ENCODE data around the gene CDKN2AIP. TPM values are rescaled to one million over a fixed set of nuclear protein-coding genes. Genes with fewer than 3 reads are reported as not detected.

The CDKN2AIP gene
- total and polyA plus RNA-seq, 10 of the 15 experiments (the other 5 are each of a cell fraction or from before 2014, with no cell fraction given): 6.0 to 22.7 (median 15.9) TPM

DNA sequence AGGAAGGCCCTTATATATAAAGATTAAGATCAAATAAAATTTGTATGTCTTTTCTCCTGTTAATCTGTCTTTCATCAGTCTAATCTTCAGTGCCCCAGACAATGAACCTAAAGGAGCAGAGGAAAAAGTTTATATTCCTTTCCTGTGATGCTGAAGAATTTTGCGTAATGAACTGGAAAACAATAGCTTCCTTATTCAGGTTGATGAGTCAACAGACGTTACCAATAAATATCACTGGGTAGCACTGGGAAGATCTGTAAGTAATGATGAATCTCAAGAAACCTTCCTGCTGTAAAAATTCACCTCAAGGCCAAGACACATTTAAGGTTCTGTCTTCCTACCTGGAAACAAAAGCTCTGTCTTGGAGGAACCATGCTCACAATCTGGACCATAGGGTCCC, 25.5 kb downstream of the CDKN2AIP start:
- no peak overlapping the region for H3K4me3 ChIP-seq
- no peak overlapping the region for H3K9ac ChIP-seq (ENCODE audit: control insufficient read depth, insufficient read depth, low read length)
- H3K4me2 ChIP-seq (ENCODE audit: control insufficient read depth, insufficient read depth): no peak overlapping the region
- 100% methylated on average over 2 of the region's 2 CpGs for WGBS (ENCODE audit: insufficient coverage, insufficient replicate concordance, low lambda C conversion rate, missing lambda C conversion rate)
- H4K20me1 ChIP-seq (ENCODE audit: control insufficient read depth, insufficient read depth): no peaks in the 10 kb centered on the region
- no peak overlapping the region for H3K27ac ChIP-seq (ENCODE audit: control insufficient read depth, insufficient read depth)
- no peaks in the 10 kb centered on the region; the same call in 2 of the 3 replicates for H3K9me3 ChIP-seq (replicated peaks; ENCODE audit: control insufficient read depth, insufficient read depth, low read length)
- FAIRE-seq (no peak), DNase-seq (ENCODE audit: low read depth, low spot score) (no peak), ATAC-seq (no peak)
- no peaks in the 10 kb centered on the region for H3K36me3 ChIP-seq (ENCODE audit: control insufficient read depth in 2 of 2, insufficient read depth in 2 of 2, low read length in 1 of 2)
- no peak overlapping the region for H2AFZ ChIP-seq (ENCODE audit: control insufficient read depth, low read depth, low read length)
- TF ChIP-seq NFYB (IDR thresholded peaks at IDR 0.05; ENCODE audit: insufficient read depth, low read depth, low read length) (no peak), ZNF622 (IDR thresholded peaks at IDR 0.05) (no peak), GATAD2B (conservative IDR thresholded peaks at IDR 0.05; ENCODE audit: low read depth) (no peak), CHD4 (IDR thresholded peaks at IDR 0.05) (no peak)
- SMC1A ChIA-PET (ENCODE audit: uncharacterized antibody, unreplicated experiment): interaction anchor here (0.6 kb wide), 1 partner anchor 699 kb away, joined by 3 read pairs; no protein-coding TSS in a partner anchor
- CTCF ChIA-PET: interaction anchor here (0.7 to 1.6 kb wide), 7 partner anchors 8 to 321 kb away, joined by 3 to 6 read pairs (median 3); no protein-coding TSS in a partner anchor
- H3K79me2 ChIP-seq (ENCODE audit: control insufficient read depth, insufficient read depth, low read length): no peaks in the 10 kb centered on the region
- no peaks in the 10 kb centered on the region for H3K27me3 ChIP-seq (replicated peaks in 1 of 2; ENCODE audit: control insufficient read depth in 2 of 2, insufficient read depth in 2 of 2, low read length in 1 of 2)
- in situ Hi-C loops (cut with MboI) (loop anchor here (5.0 to 10.0 kb wide), 3 partner anchors 132 to 1307 kb away; no protein-coding TSS in a partner anchor), intact Hi-C loops (cut with micrococcal nuclease; ENCODE audit: unreplicated experiment) (loop anchor here (5.0 kb wide), 3 partner anchors 372 to 692 kb away; no protein-coding TSS in a partner anchor)
- H3K4me1 ChIP-seq (ENCODE audit: control insufficient read depth, insufficient read depth, low read length): no peaks in the 10 kb centered on the region
- RAD21 ChIA-PET (ENCODE audit: unreplicated experiment): no interaction called here
- no TSS peak for BruUV-seq (replicated peaks)
- POLR2A ChIA-PET: interaction anchor here (1.0 kb wide), 1 partner anchor 29 kb away, joined by 5 read pairs; no protein-coding TSS in a partner anchor

DNA sequence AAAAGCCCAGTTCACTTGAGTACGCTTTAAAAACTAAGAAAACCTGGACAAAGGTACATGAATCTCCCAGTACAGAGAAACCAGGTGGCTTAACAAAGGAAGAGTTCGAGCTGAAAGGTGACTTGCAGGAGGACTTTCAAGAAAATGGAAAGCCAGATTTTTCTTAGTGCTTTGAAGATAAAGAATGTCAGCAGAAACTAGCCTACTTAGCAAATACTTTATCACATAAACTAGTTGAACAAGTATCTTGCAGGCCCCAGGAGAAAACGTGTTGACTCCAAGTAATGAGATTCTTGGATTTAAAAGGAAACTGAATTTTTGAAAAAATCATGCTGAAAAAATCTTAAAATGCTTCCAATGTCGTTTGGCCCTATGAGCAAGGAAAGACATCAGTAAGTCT, 26.4 kb downstream of the CDKN2AIP start:
- RAD21 ChIA-PET (ENCODE audit: unreplicated experiment): no interaction called here
- Histone ChIP-seq H3K36me3 (ENCODE audit: control insufficient read depth in 2 of 2, insufficient read depth in 2 of 2, low read length in 1 of 2) (no peaks in the 10 kb centered on the region), H4K20me1 (ENCODE audit: control insufficient read depth, insufficient read depth) (no peaks in the 10 kb centered on the region), H3K9me3 (replicated peaks; ENCODE audit: control insufficient read depth, insufficient read depth, low read length) (no peaks in the 10 kb centered on the region; the same call in 2 of the 3 replicates), H3K9ac (ENCODE audit: control insufficient read depth, insufficient read depth, low read length) (no peak overlapping the region), H2AFZ (ENCODE audit: control insufficient read depth, low read depth, low read length) (no peak overlapping the region), H3K79me2 (ENCODE audit: control insufficient read depth, insufficient read depth, low read length) (no peaks in the 10 kb centered on the region), H3K27me3 (replicated peaks in 1 of 2; ENCODE audit: control insufficient read depth in 2 of 2, insufficient read depth in 2 of 2, low read length in 1 of 2) (no peaks in the 10 kb centered on the region), H3K4me2 (ENCODE audit: control insufficient read depth, insufficient read depth) (no peak overlapping the region), H3K4me3 (no peak overlapping the region), H3K4me1 (ENCODE audit: control insufficient read depth, insufficient read depth, low read length) (no peaks in the 10 kb centered on the region), H3K27ac (ENCODE audit: control insufficient read depth, insufficient read depth) (no peak overlapping the region)
- SMC1A ChIA-PET (ENCODE audit: uncharacterized antibody, unreplicated experiment): no interaction called here
- POLR2A ChIA-PET: no interaction called here
- FAIRE-seq (no peak), ATAC-seq (no peak), DNase-seq (ENCODE audit: low read depth, low spot score) (no peak)
- TF ChIP-seq ZNF207 (IDR thresholded peaks at IDR 0.05; ENCODE audit: borderline replicate concordance) (no peak), BCL11A (IDR thresholded peaks at IDR 0.05; ENCODE audit: low read depth, low read length) (no peak), ZNF384 (IDR thresholded peaks at IDR 0.05; ENCODE audit: borderline replicate concordance, low read depth, low read length) (no peak), YBX1 (IDR thresholded peaks at IDR 0.05) (no peak), RAD21 (IDR thresholded peaks at IDR 0.05; ENCODE audit: insufficient read depth, low read depth, low read length) (no peak), PML (IDR thresholded peaks at IDR 0.05; ENCODE audit: low read length) (no peak)
- TF ChIP-seq, protein P1, sequence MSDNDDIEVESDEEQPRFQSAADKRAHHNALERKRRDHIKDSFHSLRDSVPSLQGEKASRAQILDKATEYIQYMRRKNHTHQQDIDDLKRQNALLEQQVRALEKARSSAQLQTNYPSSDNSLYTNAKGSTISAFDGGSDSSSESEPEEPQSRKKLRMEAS (IDR thresholded peaks at IDR 0.05; ENCODE audit: low read depth, low read length): no peak
- CTCF ChIA-PET: interaction anchor here (0.7 to 1.6 kb wide), 3 partner anchors 9 to 697 kb away, joined by 3 to 6 read pairs (median 3); no protein-coding TSS in a partner anchor
- BruUV-seq (replicated peaks): no TSS peak
- WGBS (ENCODE audit: insufficient coverage, insufficient replicate concordance, low lambda C conversion rate, missing lambda C conversion rate): 11% methylated on average over 4 of the region's 4 CpGs
- in situ Hi-C loops (cut with MboI) (loop anchor here (5.0 to 10.0 kb wide), 2 partner anchors 131 to 624 kb away; no protein-coding TSS in a partner anchor), intact Hi-C loops (cut with micrococcal nuclease; ENCODE audit: unreplicated experiment) (loop anchor here (5.0 kb wide), 3 partner anchors 371 to 691 kb away; no protein-coding TSS in a partner anchor)

Measured in GM12878 (cell line).